HEK293T (cell line): ENCODE results near the gene SLC28A1.
A peak's percentile ranks its signal among the peaks of the same experiment; 100 is the strongest.

ENCODE experiments used
- ARNT ChIP-seq: fragments of 450-650 bp; IDR thresholded peaks from 2 replicates; pipeline ENCODE4 v1.6.1; 2017; ENCODE audit warnings: mild to moderate bottlenecking
- BHLHE40 ChIP-seq: fragments of 450-650 bp; IDR thresholded peaks from 2 replicates; pipeline ENCODE4 v1.6.1; 2016; ENCODE audit warnings: mild to moderate bottlenecking, moderate library complexity, borderline replicate concordance
- FOXA1 ChIP-seq: fragments of 450-650 bp; IDR thresholded peaks from 2 replicates; pipeline ENCODE4 v1.6.1; 2016; ENCODE audit warnings: mild to moderate bottlenecking
- FOXK2 ChIP-seq: fragments of 450-650 bp; IDR thresholded peaks from 2 replicates; pipeline ENCODE4 v1.6.1; 2016; ENCODE audit warnings: mild to moderate bottlenecking
- FOXM1 ChIP-seq: fragments of 450-650 bp; IDR thresholded peaks from 2 replicates; pipeline ENCODE4 v1.6.1; 2017; ENCODE audit warnings: mild to moderate bottlenecking, borderline replicate concordance
- L3MBTL2 ChIP-seq: fragments of 450-650 bp; conservative IDR thresholded peaks from 2 replicates; pipeline ENCODE4 v1.6.1; 2016; ENCODE audit warnings: mild to moderate bottlenecking
- LEF1 ChIP-seq: fragments of 450-650 bp; IDR thresholded peaks from 2 replicates; pipeline ENCODE4 v1.6.1; 2017; ENCODE audit warnings: mild to moderate bottlenecking, borderline replicate concordance
- NFRKB ChIP-seq: fragments of 450-650 bp; IDR thresholded peaks from 2 replicates; pipeline ENCODE4 v1.6.1; 2016; ENCODE audit warnings: mild to moderate bottlenecking, moderate library complexity
- SP1 ChIP-seq: fragments of 450-650 bp; IDR thresholded peaks from 2 replicates; pipeline ENCODE4 v1.6.1; 2017
- SUZ12 ChIP-seq: fragments of 450-650 bp; IDR thresholded peaks from 2 replicates; pipeline ENCODE4 v1.6.1; 2016; ENCODE audit warnings: mild to moderate bottlenecking
- TARDBP ChIP-seq: fragments of 450-650 bp; IDR thresholded peaks from 2 replicates; pipeline ENCODE4 v1.6.1; 2016
- ZNF384 ChIP-seq: fragments of 450-650 bp; IDR thresholded peaks from 2 replicates; pipeline ENCODE4 v1.6.1; 2016
- TF ChIP-seq, protein P1 (sequence below): fragments of 450-650 bp; IDR thresholded peaks from 2 replicates; pipeline ENCODE4 v1.6.1; 2016

DNA sequence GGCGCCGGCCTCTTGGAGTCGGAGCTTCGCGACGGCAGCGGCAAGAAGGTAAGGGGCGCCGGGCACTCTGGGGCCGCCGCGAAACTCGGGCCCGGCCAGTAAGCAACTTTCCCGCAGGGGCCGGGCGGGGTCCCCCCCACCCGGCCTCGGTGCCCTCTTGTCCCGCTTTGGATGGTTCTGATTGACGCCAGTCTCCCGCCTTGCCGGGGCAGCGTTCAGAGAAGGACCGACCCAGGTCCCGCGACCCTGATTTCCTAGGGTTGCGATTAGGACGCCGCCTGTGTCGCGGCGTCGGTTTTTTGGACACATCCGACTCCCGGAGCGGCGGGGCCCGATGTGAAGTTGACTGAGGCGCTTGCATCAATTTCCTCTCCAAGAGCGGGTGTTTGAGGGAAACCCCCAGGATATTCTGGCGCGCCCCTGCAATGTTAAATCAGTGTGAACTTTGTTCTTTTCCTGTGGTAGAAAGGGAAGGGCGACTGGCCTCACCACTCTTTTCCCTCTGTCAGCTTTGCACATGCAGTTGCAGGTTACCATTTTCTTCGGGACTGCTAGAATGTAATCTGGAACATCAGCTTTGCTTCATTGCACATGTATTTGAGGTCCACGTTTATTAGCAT lies 97.9 kb downstream of the SLC28A1 start:
- no peak for TF ChIP-seq SP1
- TF ChIP-seq FOXM1 = no peak
- no peak for TF ChIP-seq NFRKB
- TF ChIP-seq TARDBP = no peak
- TF ChIP-seq LEF1 = no peak
- TF ChIP-seq, protein P1, sequence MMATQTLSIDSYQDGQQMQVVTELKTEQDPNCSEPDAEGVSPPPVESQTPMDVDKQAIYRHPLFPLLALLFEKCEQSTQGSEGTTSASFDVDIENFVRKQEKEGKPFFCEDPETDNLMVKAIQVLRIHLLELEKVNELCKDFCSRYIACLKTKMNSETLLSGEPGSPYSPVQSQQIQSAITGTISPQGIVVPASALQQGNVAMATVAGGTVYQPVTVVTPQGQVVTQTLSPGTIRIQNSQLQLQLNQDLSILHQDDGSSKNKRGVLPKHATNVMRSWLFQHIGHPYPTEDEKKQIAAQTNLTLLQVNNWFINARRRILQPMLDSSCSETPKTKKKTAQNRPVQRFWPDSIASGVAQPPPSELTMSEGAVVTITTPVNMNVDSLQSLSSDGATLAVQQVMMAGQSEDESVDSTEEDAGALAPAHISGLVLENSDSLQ = no peak
- TF ChIP-seq ZNF384 = no peak
- TF ChIP-seq FOXA1 = no peak
- TF ChIP-seq BHLHE40 = no peak
- TF ChIP-seq SUZ12 = no peak
- no peak for TF ChIP-seq ARNT
- TF ChIP-seq L3MBTL2 = peak; percentile 56; the same call in 1 of the 2 replicates
- TF ChIP-seq FOXK2 = no peak
